GM18517 (cell line): ENCODE data around the gene HACD4.
"Not testable (repeated sequence)": the region's sequence is repeated elsewhere in the genome, so short reads cannot be mapped to it uniquely, and the experiment has no call there.

Experiments used
- ATAC-seq: cut with Tn5 transposase; IDR thresholded peaks from one replicate; pipeline ENCODE4 v1.9.1; 2021; ENCODE audit warnings: mild to moderate bottlenecking, moderate library complexity; ENCODE audit not compliant: unreplicated experiment

HACD4 gene

DNA sequence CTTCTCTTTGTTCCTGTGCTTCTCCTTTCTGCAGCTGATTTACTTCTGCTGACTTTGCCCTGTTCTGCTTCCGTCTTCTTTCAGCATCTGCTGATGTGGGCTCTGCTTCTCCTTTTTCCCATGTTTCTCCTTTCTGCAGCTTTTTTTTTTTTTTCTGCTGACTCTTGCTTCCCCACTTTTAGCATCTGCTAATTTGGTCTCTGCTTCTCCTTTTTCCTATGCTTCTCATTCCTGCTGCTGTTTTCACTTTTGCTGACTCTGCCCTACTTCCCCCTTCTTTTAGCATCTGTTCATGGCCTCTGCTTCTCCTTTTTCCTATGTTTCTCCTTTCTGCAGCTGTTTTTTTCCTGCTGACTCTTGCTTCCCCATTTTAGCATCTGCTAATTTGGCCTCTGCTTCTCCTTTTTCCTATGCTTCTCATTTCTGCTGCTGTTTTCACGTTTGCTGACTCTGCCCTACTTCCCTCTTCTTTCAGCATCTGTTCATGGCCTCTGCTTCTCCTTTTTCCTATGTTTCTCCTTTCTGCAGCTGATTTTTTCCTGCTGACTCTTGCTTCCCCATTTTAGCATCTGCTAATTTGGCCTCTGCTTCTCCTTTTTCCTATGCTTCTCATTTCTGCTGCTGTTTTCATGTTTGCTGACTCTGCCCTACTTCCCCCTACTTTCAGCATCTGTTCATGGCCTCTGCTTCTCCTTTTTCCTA is 58.0 kb downstream of the HACD4 start:
- not testable (repeated sequence) for ATAC-seq

DNA sequence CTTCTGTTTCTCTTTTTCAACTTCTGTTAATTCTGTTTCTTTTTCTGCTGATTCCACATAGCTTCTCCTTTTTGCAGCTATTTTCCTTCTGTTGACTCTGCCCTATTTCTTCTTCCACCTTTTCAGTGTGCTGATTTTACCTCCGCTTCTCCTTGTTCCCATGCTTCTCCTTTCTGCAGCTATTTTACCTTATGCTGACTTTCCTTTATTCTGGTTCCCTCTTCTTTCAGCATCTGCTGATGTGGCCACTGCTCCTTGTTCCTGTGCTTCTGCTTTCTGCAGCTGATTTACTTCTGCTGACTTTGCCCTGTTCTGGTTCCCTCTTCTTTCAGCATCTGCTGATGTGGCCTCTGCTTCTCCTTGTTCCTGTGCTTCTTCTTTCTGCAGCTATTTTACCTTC is 58.8 kb downstream of the HACD4 start:
- no peak for ATAC-seq

- no peak for ATAC-seq
Observed at GRCh38 chr9:20962536-20963225, 68.8 kb downstream of the HACD4 start.

- ATAC-seq: no peak
Observed at GRCh38 chr9:20950707-20951106, 80.7 kb downstream of the HACD4 start.
